K562 (cell line): Measurements from ENCODE around the gene DPH1.
A peak's percentile ranks its signal among the peaks of the same experiment; 100 is the strongest.

Source experiments
- CBX8 ChIP-seq: fragments of 200-600 bp; sonication (generic); IDR thresholded peaks from 2 replicates; pipeline ENCODE4 v1.6.1; 2012; ENCODE audit warnings: borderline replicate concordance, mixed run types, low read depth, mild to moderate bottlenecking, moderate library complexity, mixed read lengths, low read length, control low read depth, inconsistent platforms; ENCODE audit not compliant: poor library complexity, severe bottlenecking; ENCODE audit errors: extremely low read depth
- EHMT2 ChIP-seq: fragments of 450-650 bp; IDR thresholded peaks from 2 replicates; pipeline ENCODE4 v1.6.1; 2018; ENCODE audit warnings: antibody characterized with exemption
- JUND ChIP-seq, 2 experiments: IDR thresholded peaks; 2 replicates in 1 of 2; 3 replicates in 1 of 2; pipeline ENCODE4 v1.6.1; 2011; ENCODE audit warnings: borderline replicate concordance in 2 of 2, low read depth in 2 of 2, low read length in 2 of 2, improper control_type of control experiment in 1 of 2, missing biosample characterization in 1 of 2, missing genetic modification characterization in 1 of 2, missing genetic modification reagents in 1 of 2
- RCOR1 ChIP-seq, 2 experiments: IDR thresholded peaks; 2 replicates each; pipeline ENCODE4 v1.6.1; 2012; ENCODE audit warnings: low read depth in 2 of 2, low read length in 2 of 2, borderline replicate concordance in 1 of 2, improper control_type of control experiment in 1 of 2
- RERE ChIP-seq: sonication (generic); formaldehyde crosslinking; IDR thresholded peaks from 2 replicates; pipeline ENCODE4 v1.8.0; 2023; ENCODE audit warnings: missing genetic modification reagents, mild to moderate bottlenecking, borderline replicate concordance

DNA sequence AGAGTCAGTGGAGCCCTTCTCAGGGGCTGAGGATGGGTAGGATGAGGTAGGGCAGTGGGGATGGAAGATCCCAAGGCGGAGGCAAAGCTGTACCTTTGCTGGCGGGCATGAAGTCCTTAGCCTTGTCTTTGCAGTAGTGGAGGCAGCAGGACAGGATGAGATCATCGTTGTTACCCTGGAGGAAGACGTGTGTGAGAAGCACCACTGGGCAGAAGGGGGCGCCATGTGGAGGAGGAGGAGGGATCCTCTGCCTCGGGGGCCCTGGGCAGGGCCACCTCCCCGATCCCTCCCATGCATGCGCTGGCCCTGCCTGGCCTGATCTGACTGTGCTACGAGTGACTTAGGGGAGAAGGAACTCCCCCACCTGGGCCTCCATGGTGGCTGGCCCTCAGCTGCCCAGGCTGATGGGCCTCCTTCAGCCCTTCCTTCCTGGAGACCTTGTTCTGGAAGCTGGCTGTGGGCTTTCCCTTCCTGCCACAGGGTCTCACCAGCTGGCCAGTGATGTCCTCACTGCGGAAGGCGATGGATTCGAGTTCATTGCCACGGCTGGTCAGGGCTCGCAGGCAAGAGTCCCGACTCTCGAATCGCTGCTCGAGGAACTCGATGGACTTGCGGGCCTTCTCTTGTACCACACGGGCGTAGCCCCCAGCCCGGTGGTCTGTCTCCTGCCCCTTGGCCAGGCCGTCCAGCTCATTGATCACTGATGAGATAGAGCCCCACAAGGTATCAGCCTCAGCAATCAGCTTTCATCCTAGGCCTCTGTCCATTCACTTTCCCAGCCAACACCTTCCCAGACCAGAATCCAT lies 35.2 kb downstream of the DPH1 start:
- peak; percentile 76 for TF ChIP-seq JUND (IDR thresholded peaks at IDR 0.05; ENCODE audit: borderline replicate concordance, low read depth, low read length)
- TF ChIP-seq JUND (tag; IDR thresholded peaks at IDR 0.05; ENCODE audit: borderline replicate concordance, low read depth, low read length) = peak; percentile 76; the same call in 1 of the 3 replicates
- TF ChIP-seq EHMT2 = no peak
- TF ChIP-seq RCOR1 (IDR thresholded peaks at IDR 0.05; ENCODE audit: borderline replicate concordance in 1 of 2, low read depth in 2 of 2, low read length in 2 of 2) = 0 out of 4 replicates have a peak, but pooled peaks of 1 of the 2 experiments have one; percentile 13
- no peak for TF ChIP-seq RERE (CRISPR knock-in tag)
- TF ChIP-seq CBX8 = no peak
